ENCODE data around the gene NFATC2.

The NFATC2 gene

GRCh38 chr20:51368461-51369211 lies 173.9 kb downstream of the NFATC2 start:
- Histone ChIP-seq H3K9me3 (ENCODE audit: control insufficient read depth, insufficient read depth, low read length) (no peaks in the 10 kb centered on the region), H3K27ac (ENCODE audit: low read depth, low read length) (no peak overlapping the region), H3K36me3 (ENCODE audit: control insufficient read depth, low read length) (no peaks in the 10 kb centered on the region), H3K4me1 (ENCODE audit: control insufficient read depth, low read length) (peaks cover 4% of the 10 kb centered on the region), H3K27me3 (ENCODE audit: control insufficient read depth, low read length) (peaks cover 9% of the 10 kb centered on the region; the same call in 1 of the 2 replicates), H3K9me2 (replicated peaks; ENCODE audit: control insufficient read depth, low read length) (no peaks in the 10 kb centered on the region), H3K4me2 (ENCODE audit: low read length) (no peak overlapping the region), H3F3A (ENCODE audit: control insufficient read depth, insufficient read depth) (no peaks in the 10 kb centered on the region), H3K79me2 (ENCODE audit: control insufficient read depth, low read length) (no peaks in the 10 kb centered on the region), H3K4me3 (ENCODE audit: low read length) (no peak overlapping the region), H4K20me1 (ENCODE audit: control insufficient read depth, insufficient read depth, low read depth, low read length) (no peaks in the 10 kb centered on the region)
- TF ChIP-seq EZH2phosphoT487 (IDR thresholded peaks at IDR 0.05; ENCODE audit: borderline replicate concordance, low read length) = no peak

- no peaks in the 10 kb centered on the region for H3F3A ChIP-seq (ENCODE audit: control insufficient read depth, insufficient read depth)
- H3K9me2 ChIP-seq (replicated peaks; ENCODE audit: control insufficient read depth, low read length) = no peaks in the 10 kb centered on the region
- H3K36me3 ChIP-seq (ENCODE audit: control insufficient read depth, low read length) = no peaks in the 10 kb centered on the region
- no peaks in the 10 kb centered on the region for H4K20me1 ChIP-seq (ENCODE audit: control insufficient read depth, insufficient read depth, low read depth, low read length)
- H3K9me3 ChIP-seq (ENCODE audit: control insufficient read depth, insufficient read depth, low read length) = no peaks in the 10 kb centered on the region
- H3K4me1 ChIP-seq (ENCODE audit: control insufficient read depth, low read length) = no peaks in the 10 kb centered on the region
- H3K27me3 ChIP-seq (ENCODE audit: control insufficient read depth, low read length) = peaks cover 13% of the 10 kb centered on the region; the same call in 1 of the 2 replicates
- H3K4me2 ChIP-seq (ENCODE audit: low read length) = no peak overlapping the region
- H3K79me2 ChIP-seq (ENCODE audit: control insufficient read depth, low read length) = no peaks in the 10 kb centered on the region
- H3K27ac ChIP-seq (ENCODE audit: low read depth, low read length) = no peak overlapping the region
- TF ChIP-seq CTCF (IDR thresholded peaks at IDR 0.05; ENCODE audit: low read depth, low read length, poor library complexity, severe bottlenecking) (no peak), EZH2phosphoT487 (IDR thresholded peaks at IDR 0.05; ENCODE audit: borderline replicate concordance, low read length) (no peak)
- H3K4me3 ChIP-seq (ENCODE audit: low read length) = no peak overlapping the region
Measured at GRCh38 chr20:51366155-51366886, 176.2 kb downstream of the NFATC2 start.

GRCh38 chr20:51365670-51366069 lies 176.8 kb downstream of the NFATC2 start:
- Histone ChIP-seq H3K9me3 (ENCODE audit: control insufficient read depth, insufficient read depth, low read length) (no peaks in the 10 kb centered on the region), H3K36me3 (ENCODE audit: control insufficient read depth, low read length) (no peaks in the 10 kb centered on the region), H3K27ac (ENCODE audit: low read depth, low read length) (no peak overlapping the region), H3K4me3 (ENCODE audit: low read length) (no peak overlapping the region), H4K20me1 (ENCODE audit: control insufficient read depth, insufficient read depth, low read depth, low read length) (no peaks in the 10 kb centered on the region), H3K4me2 (ENCODE audit: low read length) (no peak overlapping the region), H3F3A (ENCODE audit: control insufficient read depth, insufficient read depth) (no peaks in the 10 kb centered on the region), H3K79me2 (ENCODE audit: control insufficient read depth, low read length) (no peaks in the 10 kb centered on the region), H3K27me3 (ENCODE audit: control insufficient read depth, low read length) (peaks cover 13% of the 10 kb centered on the region; the same call in 1 of the 2 replicates), H3K9me2 (replicated peaks; ENCODE audit: control insufficient read depth, low read length) (no peaks in the 10 kb centered on the region), H3K4me1 (ENCODE audit: control insufficient read depth, low read length) (no peaks in the 10 kb centered on the region)
- no peak for TF ChIP-seq EZH2phosphoT487 (IDR thresholded peaks at IDR 0.05; ENCODE audit: borderline replicate concordance, low read length)
- TF ChIP-seq CTCF (IDR thresholded peaks at IDR 0.05; ENCODE audit: low read depth, low read length, poor library complexity, severe bottlenecking) = no peak

- no peak overlapping the region for H3K4me2 ChIP-seq (ENCODE audit: low read length)
- H3K4me1 ChIP-seq (ENCODE audit: control insufficient read depth, low read length) = no peaks in the 10 kb centered on the region
- H3K79me2 ChIP-seq (ENCODE audit: control insufficient read depth, low read length) = no peaks in the 10 kb centered on the region
- peaks cover 13% of the 10 kb centered on the region; the same call in 1 of the 2 replicates for H3K27me3 ChIP-seq (ENCODE audit: control insufficient read depth, low read length)
- no peaks in the 10 kb centered on the region for H3F3A ChIP-seq (ENCODE audit: control insufficient read depth, insufficient read depth)
- no peaks in the 10 kb centered on the region for H3K9me2 ChIP-seq (replicated peaks; ENCODE audit: control insufficient read depth, low read length)
- H4K20me1 ChIP-seq (ENCODE audit: control insufficient read depth, insufficient read depth, low read depth, low read length) = no peaks in the 10 kb centered on the region
- H3K27ac ChIP-seq (ENCODE audit: low read depth, low read length) = no peak overlapping the region
- TF ChIP-seq EZH2phosphoT487 (IDR thresholded peaks at IDR 0.05; ENCODE audit: borderline replicate concordance, low read length) (no peak), CTCF (IDR thresholded peaks at IDR 0.05; ENCODE audit: low read depth, low read length, poor library complexity, severe bottlenecking) (no peak)
- H3K4me3 ChIP-seq (ENCODE audit: low read length) = no peak overlapping the region
- H3K36me3 ChIP-seq (ENCODE audit: control insufficient read depth, low read length) = no peaks in the 10 kb centered on the region
- H3K9me3 ChIP-seq (ENCODE audit: control insufficient read depth, insufficient read depth, low read length) = no peaks in the 10 kb centered on the region
Measured at GRCh38 chr20:51363813-51364212, 178.7 kb downstream of the NFATC2 start.

Measured in DOHH2 (cell line).